ENCODE results near the gene SV2A. TPM values are rescaled to one million over a fixed set of nuclear protein-coding genes. Genes with fewer than 3 reads are reported as not detected.

SV2A gene
- total RNA-seq, 1 experiment from 2014 or later = 47.1 TPM

GRCh38 chr1:149927563-149928400, 10.1 kb upstream of the SV2A start, which contains the start of gene SF3B4:
Gene SF3B4 (minus strand): TSS chr1:149927803. CDS start chr1:149927759, 44 bp downstream.
- ChIA-PET CTCF (interaction anchor here (0.9 to 1.3 kb wide), 5 partner anchors 10 to 259 kb away, joined by 3 to 7 read pairs (median 5); a partner anchor contains a TSS), POLR2A (interaction anchor here (0.6 to 2.5 kb wide), 10 partner anchors 9 to 436 kb away, joined by 3 to 28 read pairs (median 6); partner anchors contain the start of genes MTMR11 and RPRD2)
- H3K4me3 Mint-ChIP-seq = peak within 1 kb of the TSS; percentile 100
- no peaks in the 10 kb centered on the region for H3K9me3 Mint-ChIP-seq
- no peaks in the 10 kb centered on the region for H3K27me3 Mint-ChIP-seq (ENCODE audit: low read depth)
- peak; percentile 94 for ATAC-seq
- peaks cover 41% of the 10 kb centered on the region for H3K36me3 Mint-ChIP-seq
- peaks cover 24% of the 10 kb centered on the region for H3K4me1 Mint-ChIP-seq
- DNase-seq (ENCODE audit: low spot score) = peak; percentile 95
- peak within 1 kb of the TSS; percentile 99 for H3K27ac Mint-ChIP-seq
- no peak for TF ChIP-seq PRRX2 (CRISPR knock-in tag; IDR thresholded peaks at IDR 0.05)
- no peak for TF ChIP-seq CBFB (CRISPR knock-in tag; IDR thresholded peaks at IDR 0.05; ENCODE audit: low read depth)
- no peak for TF ChIP-seq ZNF317 (CRISPR knock-in tag; IDR thresholded peaks at IDR 0.05; ENCODE audit: borderline replicate concordance, low read depth)
- TF ChIP-seq GABPB1 (CRISPR knock-in tag; IDR thresholded peaks at IDR 0.05) = peak; percentile 90
- TF ChIP-seq ZNF423 (CRISPR knock-in tag; IDR thresholded peaks at IDR 0.05) = no peak
- no peak for TF ChIP-seq NR1H2 (CRISPR knock-in tag; IDR thresholded peaks at IDR 0.05)
- TF ChIP-seq NFE2L1 (CRISPR knock-in tag; IDR thresholded peaks at IDR 0.05) = peak; percentile 61; the same call in 1 of the 2 replicates
- TF ChIP-seq SMAD3 (CRISPR knock-in tag; IDR thresholded peaks at IDR 0.05; ENCODE audit: borderline replicate concordance) = no peak; the same call in 1 of the 2 replicates
- TF ChIP-seq CREB1 (CRISPR knock-in tag; IDR thresholded peaks at IDR 0.05) = no peak
- TF ChIP-seq, protein P1, sequence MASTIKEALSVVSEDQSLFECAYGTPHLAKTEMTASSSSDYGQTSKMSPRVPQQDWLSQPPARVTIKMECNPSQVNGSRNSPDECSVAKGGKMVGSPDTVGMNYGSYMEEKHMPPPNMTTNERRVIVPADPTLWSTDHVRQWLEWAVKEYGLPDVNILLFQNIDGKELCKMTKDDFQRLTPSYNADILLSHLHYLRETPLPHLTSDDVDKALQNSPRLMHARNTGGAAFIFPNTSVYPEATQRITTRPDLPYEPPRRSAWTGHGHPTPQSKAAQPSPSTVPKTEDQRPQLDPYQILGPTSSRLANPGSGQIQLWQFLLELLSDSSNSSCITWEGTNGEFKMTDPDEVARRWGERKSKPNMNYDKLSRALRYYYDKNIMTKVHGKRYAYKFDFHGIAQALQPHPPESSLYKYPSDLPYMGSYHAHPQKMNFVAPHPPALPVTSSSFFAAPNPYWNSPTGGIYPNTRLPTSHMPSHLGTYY (CRISPR knock-in tag; IDR thresholded peaks at IDR 0.05) = no peak
- peak; percentile 75 for TF ChIP-seq CREM (CRISPR knock-in tag; IDR thresholded peaks at IDR 0.05)
- TF ChIP-seq, protein P2, sequence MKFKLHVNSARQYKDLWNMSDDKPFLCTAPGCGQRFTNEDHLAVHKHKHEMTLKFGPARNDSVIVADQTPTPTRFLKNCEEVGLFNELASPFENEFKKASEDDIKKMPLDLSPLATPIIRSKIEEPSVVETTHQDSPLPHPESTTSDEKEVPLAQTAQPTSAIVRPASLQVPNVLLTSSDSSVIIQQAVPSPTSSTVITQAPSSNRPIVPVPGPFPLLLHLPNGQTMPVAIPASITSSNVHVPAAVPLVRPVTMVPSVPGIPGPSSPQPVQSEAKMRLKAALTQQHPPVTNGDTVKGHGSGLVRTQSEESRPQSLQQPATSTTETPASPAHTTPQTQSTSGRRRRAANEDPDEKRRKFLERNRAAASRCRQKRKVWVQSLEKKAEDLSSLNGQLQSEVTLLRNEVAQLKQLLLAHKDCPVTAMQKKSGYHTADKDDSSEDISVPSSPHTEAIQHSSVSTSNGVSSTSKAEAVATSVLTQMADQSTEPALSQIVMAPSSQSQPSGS (CRISPR knock-in tag; IDR thresholded peaks at IDR 0.05; ENCODE audit: borderline replicate concordance, low read depth) = no peak
- 0 out of 2 replicates have a peak, but pooled peaks have one; percentile 60 for TF ChIP-seq NR3C1 (CRISPR knock-in tag; conservative IDR thresholded peaks at IDR 0.05; ENCODE audit: low read depth)
- peak; percentile 53; the same call in 1 of the 2 replicates for TF ChIP-seq FOXK1 (CRISPR knock-in tag; IDR thresholded peaks at IDR 0.05)
- 0 out of 2 replicates have a peak, but pooled peaks have one; percentile 3 for TF ChIP-seq PRDM15 (CRISPR knock-in tag; IDR thresholded peaks at IDR 0.05)
- no peak for TF ChIP-seq NFYB (CRISPR knock-in tag; conservative IDR thresholded peaks at IDR 0.05; ENCODE audit: low read depth)
- peak; percentile 60; the same call in 1 of the 2 replicates for TF ChIP-seq ZNF281 (CRISPR knock-in tag; IDR thresholded peaks at IDR 0.05)
- TF ChIP-seq GRHL2 (CRISPR knock-in tag; IDR thresholded peaks at IDR 0.05; ENCODE audit: insufficient replicate concordance, severe bottlenecking) = no peak
- TF ChIP-seq, protein P3, sequence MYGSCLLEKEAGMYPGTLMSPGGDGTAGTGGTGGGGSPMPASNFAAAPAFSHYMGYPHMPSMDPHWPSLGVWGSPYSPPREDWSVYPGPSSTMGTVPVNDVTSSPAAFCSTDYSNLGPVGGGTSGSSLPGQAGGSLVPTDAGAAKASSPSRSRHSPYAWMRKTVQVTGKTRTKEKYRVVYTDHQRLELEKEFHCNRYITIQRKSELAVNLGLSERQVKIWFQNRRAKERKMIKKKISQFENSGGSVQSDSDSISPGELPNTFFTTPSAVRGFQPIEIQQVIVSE (CRISPR knock-in tag; IDR thresholded peaks at IDR 0.05; ENCODE audit: borderline replicate concordance) = no peak
- TF ChIP-seq MAX (CRISPR knock-in tag; IDR thresholded peaks at IDR 0.05) = peak; percentile 43; the same call in 1 of the 2 replicates
- TF ChIP-seq USF1 (CRISPR knock-in tag; IDR thresholded peaks at IDR 0.05) = no peak
- peak; percentile 45; the same call in 1 of the 2 replicates for TF ChIP-seq MYBL2 (CRISPR knock-in tag; IDR thresholded peaks at IDR 0.05)
- TF ChIP-seq, protein P4, sequence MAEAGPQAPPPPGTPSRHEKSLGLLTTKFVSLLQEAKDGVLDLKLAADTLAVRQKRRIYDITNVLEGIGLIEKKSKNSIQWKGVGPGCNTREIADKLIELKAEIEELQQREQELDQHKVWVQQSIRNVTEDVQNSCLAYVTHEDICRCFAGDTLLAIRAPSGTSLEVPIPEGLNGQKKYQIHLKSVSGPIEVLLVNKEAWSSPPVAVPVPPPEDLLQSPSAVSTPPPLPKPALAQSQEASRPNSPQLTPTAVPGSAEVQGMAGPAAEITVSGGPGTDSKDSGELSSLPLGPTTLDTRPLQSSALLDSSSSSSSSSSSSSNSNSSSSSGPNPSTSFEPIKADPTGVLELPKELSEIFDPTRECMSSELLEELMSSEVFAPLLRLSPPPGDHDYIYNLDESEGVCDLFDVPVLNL (CRISPR knock-in tag; IDR thresholded peaks at IDR 0.05; ENCODE audit: borderline replicate concordance, low read depth) = no peak
